SK-N-SH treated with all-trans-retinoic acid at 6 μM for 48 hours (cell line): ENCODE results near the gene PLPP2.

ENCODE experiments used
- BACH2 ChIP-seq: fragments of 250-450 bp; sonication (Bioruptor Pico); IDR thresholded peaks from 2 replicates; pipeline ENCODE4 v1.9.0; 2021; ENCODE audit warnings: mild to moderate bottlenecking, borderline replicate concordance
- CSDC2 ChIP-seq: fragments of 250-450 bp; sonication (Bioruptor Pico); IDR thresholded peaks from 2 replicates; pipeline ENCODE4 v1.5.0; 2020; ENCODE audit warnings: mild to moderate bottlenecking, moderate library complexity
- ESRRG ChIP-seq: fragments of 250-450 bp; sonication (Bioruptor Pico); IDR thresholded peaks from 2 replicates; pipeline ENCODE4 v1.6.1; 2021; ENCODE audit warnings: mild to moderate bottlenecking
- PPARA ChIP-seq: fragments of 250-450 bp; sonication (Bioruptor Pico); IDR thresholded peaks from 2 replicates; pipeline ENCODE4 v1.5.0; 2020; ENCODE audit warnings: mild to moderate bottlenecking, borderline replicate concordance
- TOX ChIP-seq: fragments of 250-450 bp; sonication (Bioruptor Pico); IDR thresholded peaks from 2 replicates; pipeline ENCODE4 v1.8.0; 2021; ENCODE audit warnings: mild to moderate bottlenecking, moderate library complexity, borderline replicate concordance
- TSHZ2 ChIP-seq: fragments of 250-450 bp; sonication (Bioruptor Pico); IDR thresholded peaks from 2 replicates; pipeline ENCODE4 v1.5.0; 2020; ENCODE audit warnings: mild to moderate bottlenecking, moderate library complexity
- TF ChIP-seq, protein P1 (sequence below): fragments of 250-450 bp; sonication (Bioruptor Pico); IDR thresholded peaks from 2 replicates; pipeline ENCODE4 v1.5.1; 2020; ENCODE audit warnings: low read depth, mild to moderate bottlenecking, moderate library complexity
- TF ChIP-seq, protein P2 (sequence below): fragments of 250-450 bp; sonication (Bioruptor Pico); IDR thresholded peaks from 2 replicates; pipeline ENCODE4 v1.5.1; 2021; ENCODE audit warnings: mild to moderate bottlenecking, moderate library complexity

GRCh38 chr19:295687-296370, 4.6 kb upstream of the PLPP2 start:
- TF ChIP-seq TSHZ2 (CRISPR knock-in tag) = no peak
- TF ChIP-seq CSDC2 (CRISPR knock-in tag) = no peak
- no peak for TF ChIP-seq PPARA (CRISPR knock-in tag)
- TF ChIP-seq ESRRG (CRISPR knock-in tag) = no peak
- TF ChIP-seq, protein P1, sequence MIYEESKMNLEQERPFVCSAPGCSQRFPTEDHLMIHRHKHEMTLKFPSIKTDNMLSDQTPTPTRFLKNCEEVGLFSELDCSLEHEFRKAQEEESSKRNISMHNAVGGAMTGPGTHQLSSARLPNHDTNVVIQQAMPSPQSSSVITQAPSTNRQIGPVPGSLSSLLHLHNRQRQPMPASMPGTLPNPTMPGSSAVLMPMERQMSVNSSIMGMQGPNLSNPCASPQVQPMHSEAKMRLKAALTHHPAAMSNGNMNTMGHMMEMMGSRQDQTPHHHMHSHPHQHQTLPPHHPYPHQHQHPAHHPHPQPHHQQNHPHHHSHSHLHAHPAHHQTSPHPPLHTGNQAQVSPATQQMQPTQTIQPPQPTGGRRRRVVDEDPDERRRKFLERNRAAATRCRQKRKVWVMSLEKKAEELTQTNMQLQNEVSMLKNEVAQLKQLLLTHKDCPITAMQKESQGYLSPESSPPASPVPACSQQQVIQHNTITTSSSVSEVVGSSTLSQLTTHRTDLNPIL (CRISPR knock-in tag) = no peak
- TF ChIP-seq BACH2 (CRISPR knock-in tag) = no peak
- TF ChIP-seq, protein P2, sequence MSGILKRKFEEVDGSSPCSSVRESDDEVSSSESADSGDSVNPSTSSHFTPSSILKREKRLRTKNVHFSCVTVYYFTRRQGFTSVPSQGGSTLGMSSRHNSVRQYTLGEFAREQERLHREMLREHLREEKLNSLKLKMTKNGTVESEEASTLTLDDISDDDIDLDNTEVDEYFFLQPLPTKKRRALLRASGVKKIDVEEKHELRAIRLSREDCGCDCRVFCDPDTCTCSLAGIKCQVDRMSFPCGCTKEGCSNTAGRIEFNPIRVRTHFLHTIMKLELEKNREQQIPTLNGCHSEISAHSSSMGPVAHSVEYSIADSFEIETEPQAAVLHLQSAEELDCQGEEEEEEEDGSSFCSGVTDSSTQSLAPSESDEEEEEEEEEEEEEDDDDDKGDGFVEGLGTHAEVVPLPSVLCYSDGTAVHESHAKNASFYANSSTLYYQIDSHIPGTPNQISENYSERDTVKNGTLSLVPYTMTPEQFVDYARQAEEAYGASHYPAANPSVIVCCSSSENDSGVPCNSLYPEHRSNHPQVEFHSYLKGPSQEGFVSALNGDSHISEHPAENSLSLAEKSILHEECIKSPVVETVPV = no peak
- no peak for TF ChIP-seq TOX (CRISPR knock-in tag)
